ENCODE data around the gene CDK13. TPM values are rescaled to one million over a fixed set of nuclear protein-coding genes. Genes with fewer than 3 reads are reported as not detected.
"Not testable (repeated sequence)": the region's sequence is repeated elsewhere in the genome, so short reads cannot be mapped to it uniquely, and the experiment has no call there.

CDK13 gene
- total RNA-seq, 1 donor from 2014 or later: 60.0 TPM

DNA sequence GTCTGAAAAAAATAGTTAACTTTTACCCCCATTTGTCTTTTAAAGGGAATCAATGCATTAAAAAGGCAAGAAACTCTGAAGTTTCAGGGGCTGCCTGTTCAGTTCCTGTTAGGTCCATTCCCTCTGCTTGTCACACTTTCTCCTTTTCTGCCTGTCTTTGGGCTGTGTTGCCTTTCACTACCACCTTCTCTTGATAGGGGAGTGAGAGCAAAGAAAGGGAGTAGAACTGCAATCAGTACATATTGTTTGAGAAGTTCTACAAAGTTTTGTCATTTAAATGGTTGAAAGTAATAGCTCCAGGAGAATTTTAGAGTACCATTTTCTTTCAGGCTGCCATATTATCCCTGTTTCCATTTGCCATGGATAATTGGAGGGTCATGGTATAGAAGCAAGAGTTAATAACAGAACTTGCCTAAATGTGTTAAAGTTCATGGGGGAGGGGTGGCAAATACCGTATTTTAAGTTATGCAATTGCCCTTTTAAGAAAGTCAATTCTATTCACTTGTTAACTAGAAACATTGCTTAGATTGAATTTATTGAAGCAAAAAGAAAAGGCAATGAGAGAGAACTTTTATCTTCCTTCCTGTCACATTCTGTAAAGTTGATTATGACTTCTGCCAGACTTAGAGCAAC is 145.8 kb downstream of the CDK13 start:
- intact Hi-C loops (cut with micrococcal nuclease): no loop called here

DNA sequence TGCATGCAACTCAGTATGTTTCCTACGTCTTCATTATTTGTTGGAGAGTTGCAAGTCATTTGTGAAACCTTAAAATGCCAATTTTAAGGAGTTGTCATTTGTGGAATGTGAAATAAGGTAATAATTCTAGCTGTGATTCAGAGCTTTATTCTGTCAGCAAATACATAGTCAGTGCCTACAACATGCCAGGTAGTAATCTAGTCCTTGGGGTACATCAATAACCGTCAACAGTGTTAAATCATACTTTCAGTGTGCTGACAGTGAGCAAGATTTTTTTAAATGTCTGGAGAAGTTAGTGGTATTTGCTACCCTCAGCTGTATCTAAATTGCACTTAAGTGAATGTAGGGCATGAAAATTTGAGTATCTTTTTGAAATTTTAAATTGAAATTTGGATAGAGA is 147.7 kb downstream of the CDK13 start:
- intact Hi-C loops (cut with micrococcal nuclease): no loop called here

DNA sequence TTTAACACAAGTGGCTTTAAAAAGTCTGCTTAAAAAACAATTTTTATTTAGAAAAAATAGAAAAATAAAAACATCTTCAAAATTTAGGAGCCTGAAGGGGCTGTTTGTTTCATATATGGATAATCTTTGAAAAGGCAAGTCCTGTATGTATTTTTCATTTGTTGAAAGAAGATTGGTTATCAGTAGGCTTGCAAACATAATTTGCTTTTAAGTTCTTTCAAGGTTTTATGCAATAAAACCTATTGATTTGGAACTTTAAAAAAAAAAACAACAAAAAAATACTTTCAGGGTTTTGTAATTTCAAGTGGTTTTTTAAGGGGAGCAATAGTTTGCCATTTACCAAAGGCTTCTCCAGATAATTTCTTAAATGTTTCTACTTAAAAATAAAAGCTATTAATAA is 148.8 kb downstream of the CDK13 start:
- intact Hi-C loops (cut with micrococcal nuclease): no loop called here

DNA sequence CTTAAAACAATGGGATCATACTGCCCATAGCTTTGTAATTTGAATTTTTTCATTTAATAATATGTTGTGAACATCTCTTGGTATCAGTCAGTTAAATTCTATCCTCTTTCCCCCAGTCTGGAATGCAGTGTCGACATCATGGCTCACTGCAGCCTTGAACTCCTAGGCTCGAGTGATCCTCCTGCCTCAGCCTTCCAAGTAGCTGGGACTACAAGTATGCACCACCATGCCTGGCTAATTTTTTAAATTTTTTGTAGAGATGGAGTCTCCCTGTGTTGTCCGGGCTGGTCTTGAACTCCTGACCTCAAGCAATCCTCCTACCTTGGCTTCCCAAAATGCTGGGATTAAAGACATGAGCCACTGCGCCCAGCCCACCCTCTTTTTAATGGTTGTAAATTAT is 149.8 kb downstream of the CDK13 start:
- intact Hi-C loops (cut with micrococcal nuclease): no loop called here

DNA sequence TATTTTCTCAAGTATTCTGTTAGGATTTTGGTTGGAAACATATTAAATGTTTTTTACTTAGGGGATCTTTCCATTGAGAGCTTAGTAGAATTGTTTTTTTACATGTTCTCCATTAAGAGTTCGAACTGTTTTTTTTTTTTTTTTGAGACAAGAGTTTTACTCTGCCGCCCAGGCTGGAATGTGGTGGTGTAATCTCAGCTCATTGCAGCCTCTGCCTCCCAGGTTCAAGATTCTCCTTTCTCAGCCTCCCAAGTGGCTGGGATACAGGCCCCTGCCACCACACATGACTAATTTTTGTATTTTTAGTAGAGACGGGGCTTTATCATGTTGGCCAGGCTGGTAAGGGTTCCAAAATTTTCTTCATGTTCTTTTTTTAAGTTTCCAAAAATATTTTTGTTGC is 151.1 kb downstream of the CDK13 start:
- intact Hi-C loops (cut with micrococcal nuclease): no loop called here

DNA sequence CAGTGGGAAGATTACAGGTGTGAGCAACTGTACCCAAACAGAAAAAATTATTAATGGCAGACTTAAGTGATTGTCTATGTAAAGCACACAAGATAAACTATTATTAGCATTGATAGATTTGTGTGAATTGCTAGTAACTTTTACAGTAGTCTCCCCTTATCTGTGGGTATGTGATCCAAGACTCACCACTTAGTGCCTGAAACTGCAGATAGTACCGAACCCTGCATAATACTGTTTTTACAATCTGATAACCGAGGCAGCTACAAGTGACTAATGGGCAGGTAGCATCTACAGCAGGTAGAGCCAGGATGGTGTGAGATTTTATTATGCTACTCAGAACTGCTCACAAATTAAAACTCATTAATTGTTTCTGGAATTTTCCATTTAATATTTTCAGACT is 152.8 kb downstream of the CDK13 start:
- intact Hi-C loops (cut with micrococcal nuclease): no loop called here

DNA sequence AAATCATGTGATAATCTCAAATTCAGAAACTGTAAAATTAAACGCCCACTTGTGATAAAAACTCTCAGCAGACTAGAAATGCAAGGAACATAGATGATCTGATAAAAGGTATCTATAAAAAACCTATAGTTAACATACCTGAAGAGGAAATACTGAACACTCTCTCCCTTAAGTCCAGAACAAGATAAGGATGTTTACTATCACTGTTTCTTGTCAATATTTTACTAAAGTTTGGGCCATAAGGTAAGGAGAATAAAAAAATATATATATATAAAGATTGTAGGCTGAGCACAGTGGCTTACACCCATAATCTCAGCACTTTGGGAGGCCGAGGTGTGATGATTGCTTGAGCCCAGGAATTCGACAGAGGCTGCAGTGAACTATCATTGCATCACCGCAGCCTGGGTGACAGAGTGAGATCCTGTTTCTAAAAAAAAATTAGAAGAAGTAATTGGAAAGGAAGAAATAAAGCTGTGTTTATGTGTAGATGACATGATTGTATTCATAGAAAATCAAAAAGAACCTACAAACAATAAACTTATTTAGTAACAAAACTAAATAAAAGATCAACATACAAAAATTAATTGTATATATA is 155.9 kb downstream of the CDK13 start:
- intact Hi-C loops (cut with micrococcal nuclease): no loop called here

DNA sequence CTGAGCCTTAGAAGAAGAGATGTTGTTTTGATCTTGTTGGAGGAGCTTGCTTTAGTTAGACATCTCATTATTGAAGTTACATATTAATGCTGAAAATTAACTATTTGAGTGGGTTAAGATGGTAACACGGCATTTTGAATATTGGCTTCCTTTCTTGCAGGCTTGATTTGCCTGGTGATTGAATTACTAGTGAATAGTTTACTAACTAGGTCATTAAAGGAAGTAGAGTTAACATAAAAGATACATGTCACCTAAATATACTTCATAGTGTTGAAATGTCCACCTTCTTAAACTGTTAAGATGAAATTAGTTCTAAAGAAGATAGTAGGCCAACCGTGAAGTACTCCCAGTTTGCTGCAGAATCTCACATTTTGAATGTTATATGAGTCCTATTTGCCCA is 165.9 kb downstream of the CDK13 start:
- intact Hi-C loops (cut with micrococcal nuclease): no loop called here

DNA sequence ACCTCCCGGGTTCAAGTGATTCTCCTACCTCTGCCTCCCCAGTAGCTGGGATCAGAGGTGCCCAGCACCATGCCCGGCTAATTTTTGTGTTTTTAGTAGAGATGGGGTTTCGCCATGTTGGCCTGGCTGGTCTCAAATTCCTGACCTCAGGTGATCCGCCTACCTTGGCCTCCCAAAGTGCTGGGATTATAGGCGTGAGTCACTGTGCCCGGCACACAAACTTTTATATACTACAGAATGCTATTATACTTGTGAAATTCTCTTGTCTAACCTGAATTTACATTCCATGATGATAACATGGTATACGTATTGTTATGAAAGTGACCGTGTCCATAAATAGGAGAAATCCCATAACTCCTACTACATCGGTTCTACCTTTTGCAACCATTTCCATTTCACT is 167.1 kb downstream of the CDK13 start:
- intact Hi-C loops (cut with micrococcal nuclease): not testable (repeated sequence)

DNA sequence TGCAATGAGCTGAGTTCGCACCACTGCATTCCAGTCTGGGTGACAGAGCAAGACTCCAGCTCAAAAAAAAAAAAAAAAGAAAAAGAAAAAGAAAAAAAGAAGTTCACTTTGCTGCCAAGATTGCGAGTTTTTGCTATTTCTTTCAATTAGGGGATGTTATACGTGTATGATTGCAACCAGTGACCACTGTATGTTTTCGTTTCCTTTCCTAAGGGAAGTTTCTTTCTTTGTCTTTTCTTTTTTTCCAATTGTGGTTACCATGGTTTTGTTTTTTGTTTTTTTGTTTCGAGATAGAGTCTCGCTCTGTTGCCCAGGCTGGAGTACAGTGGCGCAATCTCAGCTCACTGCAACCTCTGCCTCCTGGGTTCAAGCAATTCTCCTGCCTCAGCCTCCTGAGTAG is 168.1 kb downstream of the CDK13 start:
- intact Hi-C loops (cut with micrococcal nuclease): not testable (repeated sequence)

DNA sequence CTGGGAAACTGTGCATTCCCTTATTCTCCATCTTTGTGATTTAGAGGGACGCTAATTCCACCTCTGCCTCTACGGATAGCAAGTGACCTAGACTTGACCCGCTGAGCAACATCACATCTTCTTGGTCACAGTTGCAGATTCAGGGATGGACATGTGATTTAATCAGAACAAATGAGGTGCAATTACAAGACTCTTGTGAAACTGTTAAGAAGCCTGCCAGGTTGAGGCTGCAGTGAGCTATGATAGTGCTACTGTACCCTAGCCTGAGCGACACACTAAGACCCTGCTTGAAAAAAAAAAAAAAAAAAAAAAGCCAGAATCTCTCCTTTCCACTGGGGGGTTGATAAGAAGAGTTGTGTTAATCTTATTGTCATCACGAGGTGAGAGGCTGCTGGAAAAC is 170.0 kb downstream of the CDK13 start:
- intact Hi-C loops (cut with micrococcal nuclease): no loop called here

DNA sequence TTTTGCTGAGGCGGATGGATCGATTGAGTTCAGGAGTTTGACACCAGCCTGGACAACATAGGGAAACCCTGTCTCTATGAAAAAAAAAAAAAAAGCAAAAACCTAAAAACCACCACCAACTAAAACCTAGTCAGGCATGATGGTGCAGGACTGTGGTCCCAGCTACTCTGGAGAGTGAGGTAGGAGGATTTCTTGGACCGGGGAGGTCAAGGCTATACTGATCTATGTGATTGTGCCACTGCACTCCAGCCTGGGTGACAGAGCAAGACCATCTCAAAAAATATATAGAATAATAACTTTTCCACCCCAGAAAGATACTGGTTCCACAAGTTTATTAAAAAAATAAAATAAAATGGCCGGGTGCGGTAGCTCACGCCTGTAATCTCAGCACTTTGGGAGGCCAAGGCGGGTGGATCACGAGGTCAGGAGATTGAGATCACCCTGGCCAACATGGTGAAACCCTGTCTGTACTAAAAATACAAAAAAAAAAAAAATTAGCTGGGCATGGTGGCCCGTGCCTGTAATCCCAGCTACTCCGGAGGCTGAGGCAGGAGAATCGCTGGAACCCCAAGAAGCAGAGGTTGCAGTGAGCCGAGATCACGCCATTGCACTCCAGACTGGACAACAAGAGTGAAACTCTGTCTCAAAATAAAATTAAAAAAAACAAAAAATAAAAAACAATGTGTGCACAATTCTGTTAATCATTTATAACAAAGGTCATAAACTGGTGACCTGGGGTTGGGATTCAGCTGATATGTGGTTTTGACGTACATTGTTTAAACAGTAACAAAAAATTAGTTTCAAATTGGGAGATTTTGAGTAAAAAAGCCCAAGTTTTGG is 172.3 kb downstream of the CDK13 start:
- intact Hi-C loops (cut with micrococcal nuclease): not testable (repeated sequence)

DNA sequence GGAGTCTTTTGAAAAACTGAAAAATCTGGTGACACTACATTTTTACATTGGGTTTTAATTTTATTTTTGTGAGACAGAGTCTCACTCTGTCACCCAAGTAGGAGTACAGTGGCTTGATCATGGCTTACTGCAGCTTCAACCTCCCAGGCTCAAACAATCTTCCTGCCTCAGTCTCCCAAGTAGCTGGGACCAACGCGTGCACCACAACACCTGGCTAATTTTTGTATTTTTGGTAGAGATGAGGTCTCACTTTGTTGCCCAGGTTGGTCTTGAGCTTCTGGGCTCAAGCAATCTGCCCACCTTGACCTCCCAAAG is 172.8 kb downstream of the CDK13 start:
- intact Hi-C loops (cut with micrococcal nuclease): no loop called here

DNA sequence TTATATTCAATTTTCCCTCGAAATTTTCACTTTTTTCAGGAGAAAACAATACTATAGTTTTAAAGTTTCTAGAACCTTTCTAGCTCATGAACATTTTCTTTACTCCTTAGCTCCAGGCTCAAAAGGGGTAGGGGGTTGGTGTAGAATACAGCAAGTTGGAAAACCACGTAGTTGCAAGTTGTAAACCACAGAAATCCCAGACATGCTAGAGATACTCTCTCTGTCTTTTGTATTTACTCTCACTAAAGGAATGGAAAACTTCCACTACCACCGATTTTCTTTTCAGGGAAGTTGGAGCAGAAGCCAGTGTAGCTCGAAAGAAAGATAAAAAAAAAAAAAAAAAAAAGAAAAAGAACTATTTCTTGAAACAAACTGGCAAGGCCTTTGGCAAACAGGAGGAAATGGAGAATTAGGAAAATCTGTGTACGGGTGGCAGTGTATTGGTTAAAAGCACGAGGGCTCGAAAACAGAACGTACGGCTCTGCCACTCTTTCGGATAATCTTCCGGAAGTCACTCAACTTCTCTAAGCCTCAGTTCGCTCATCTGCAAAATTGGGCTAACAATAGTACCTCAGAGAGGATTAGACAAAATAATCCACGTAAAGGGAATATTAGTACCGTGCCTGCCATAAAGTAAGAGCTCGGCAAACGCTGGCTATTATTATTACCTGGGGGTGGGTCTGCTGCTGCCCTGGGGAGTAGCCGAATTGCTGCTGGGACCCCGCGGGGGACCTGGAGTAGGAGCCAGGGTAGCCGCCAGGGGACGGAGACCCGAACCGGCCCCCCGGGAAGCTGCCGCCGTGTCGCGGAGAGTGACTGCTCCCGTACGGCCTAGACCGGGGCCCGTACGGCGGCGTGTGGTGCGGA is 183.7 kb downstream of the CDK13 start:
- intact Hi-C loops (cut with micrococcal nuclease): loop anchor here (1.0 to 5.0 kb wide), 8 partner anchors 184 to 1956 kb away; partner anchors contain the start of genes RALA, STARD3NL, VPS41 and YAE1

DNA sequence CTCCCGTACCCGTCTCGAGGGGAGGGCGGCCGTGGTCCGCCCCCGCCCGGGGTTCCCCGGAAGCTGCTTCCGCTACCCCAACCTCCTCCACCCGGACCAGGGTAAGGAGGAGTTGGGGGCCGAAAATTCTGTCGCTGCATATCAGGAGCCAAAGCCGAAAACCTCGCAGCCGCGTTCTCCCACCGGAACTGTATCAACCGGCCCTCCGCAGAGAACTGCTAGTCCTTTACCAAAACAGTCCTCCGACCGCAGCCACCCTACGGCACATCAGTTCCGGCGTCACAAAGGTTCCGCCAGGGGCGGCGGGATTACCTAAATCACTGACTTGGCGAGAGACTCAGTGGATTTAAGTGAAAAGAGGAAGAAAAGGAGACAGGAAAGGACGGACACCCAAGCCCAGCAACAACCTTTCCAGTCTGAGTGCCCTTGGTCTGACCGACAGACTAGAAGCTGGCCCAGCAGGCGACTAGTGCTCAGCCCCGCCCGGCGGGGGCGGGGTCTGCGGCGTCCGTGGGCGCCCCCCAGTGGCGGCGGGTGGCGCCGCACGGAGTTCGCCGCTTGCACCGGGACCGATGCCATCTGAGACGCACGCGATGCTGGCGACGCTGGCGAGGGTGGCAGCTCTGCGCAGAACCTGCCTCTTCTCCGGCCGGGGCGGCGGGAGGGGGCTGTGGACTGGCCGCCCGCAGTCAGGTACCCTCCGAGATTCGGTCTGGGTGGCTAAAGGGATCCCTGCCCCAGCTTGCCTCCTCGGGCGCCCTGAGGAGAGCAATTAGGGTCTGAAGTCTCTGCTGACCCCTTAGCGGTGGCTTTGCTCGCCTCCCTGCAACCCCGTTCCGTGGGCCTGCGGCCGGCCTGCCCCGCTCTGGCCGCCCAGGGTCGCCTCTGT is 184.6 kb downstream of the CDK13 start, which contains the start of the genes MPLKIP and SUGCT:
TSS of gene MPLKIP (minus strand) at position 195 of the 889 bp plus-strand sequence. CDS start at position 140, 55 bp downstream.
TSS of gene SUGCT (plus strand) at position 578 of the 889 bp plus-strand sequence.
- intact Hi-C loops (cut with micrococcal nuclease): loop anchor here (1.0 to 5.0 kb wide), 8 partner anchors 185 to 1957 kb away; partner anchors contain the start of genes RALA, STARD3NL, VPS41 and YAE1

DNA sequence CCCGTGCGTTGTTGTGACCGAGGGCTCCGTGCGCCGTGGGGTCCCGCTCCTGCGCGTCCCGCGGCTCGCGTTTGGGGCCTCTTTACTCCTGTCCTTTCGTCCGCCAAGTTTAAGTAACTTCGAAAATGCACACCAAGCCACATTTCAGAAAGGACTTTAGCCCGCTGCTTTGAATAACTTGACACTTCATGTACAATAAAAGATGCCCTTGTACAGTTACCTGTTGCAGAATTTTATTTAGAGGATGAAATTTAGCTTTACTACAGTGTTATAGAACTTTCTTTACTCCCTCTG is 185.2 kb downstream of the CDK13 start:
- intact Hi-C loops (cut with micrococcal nuclease): loop anchor here (2.0 kb wide), 1 partner anchor 568 kb away; the partner anchor contains the start of gene YAE1

DNA sequence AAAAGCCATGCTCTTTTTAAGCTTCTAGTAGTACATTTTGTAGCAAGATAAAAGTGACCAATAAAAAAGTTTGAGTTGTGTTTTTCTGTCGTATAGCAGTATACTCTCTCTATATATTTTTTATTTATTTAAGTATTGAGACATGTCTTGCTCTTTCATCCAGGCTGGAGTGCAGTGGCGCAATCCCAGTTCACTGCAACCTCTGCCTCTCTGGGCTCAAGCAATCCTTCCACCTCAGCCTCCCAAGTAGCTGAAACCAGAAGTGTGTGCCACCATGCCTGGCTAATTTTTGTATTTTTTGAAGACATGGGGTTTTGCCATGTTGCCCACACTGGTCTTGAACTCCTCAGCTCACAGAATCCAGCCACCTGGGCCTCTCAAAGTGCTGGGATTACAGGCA is 187.5 kb downstream of the CDK13 start:
- intact Hi-C loops (cut with micrococcal nuclease): no loop called here

DNA sequence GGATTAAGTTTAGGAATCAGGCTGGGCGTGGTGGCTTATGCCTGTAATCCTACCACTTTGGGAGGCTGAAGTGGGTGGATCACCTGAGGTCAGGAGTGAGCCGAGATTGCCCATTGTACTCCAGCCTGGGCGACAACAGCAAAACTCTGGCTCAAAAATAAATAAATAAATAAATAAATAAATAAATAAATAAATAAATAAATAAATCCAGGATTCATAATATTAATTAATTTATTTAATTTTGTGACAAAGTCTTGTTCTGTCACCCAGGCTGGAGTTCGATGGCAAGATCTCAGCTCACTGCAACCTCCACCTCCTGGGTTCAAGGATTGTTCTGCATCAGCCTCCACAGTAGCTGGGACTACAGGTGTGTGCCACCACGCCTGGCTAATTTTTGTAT is 188.9 kb downstream of the CDK13 start:
- intact Hi-C loops (cut with micrococcal nuclease): no loop called here

DNA sequence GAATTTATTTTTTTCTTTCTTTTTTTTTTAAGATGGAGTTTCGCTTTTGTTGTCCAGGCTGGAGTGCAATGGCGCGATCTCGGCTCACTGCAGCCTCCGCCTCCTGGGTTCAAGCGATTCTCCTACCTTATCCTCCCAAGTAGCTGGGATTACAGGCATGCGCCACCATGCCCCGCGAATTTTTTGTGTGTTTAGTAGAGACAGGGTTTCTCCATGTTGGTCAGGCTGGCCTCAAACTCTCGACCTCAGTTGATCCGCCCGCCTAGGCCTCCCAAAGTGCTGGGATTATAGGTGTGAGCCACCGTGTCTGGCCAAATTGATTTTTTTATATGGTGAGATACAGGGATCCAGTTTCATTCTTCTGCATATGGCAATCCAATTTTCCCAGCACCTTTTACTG is 189.8 kb downstream of the CDK13 start:
- intact Hi-C loops (cut with micrococcal nuclease): not testable (repeated sequence)

DNA sequence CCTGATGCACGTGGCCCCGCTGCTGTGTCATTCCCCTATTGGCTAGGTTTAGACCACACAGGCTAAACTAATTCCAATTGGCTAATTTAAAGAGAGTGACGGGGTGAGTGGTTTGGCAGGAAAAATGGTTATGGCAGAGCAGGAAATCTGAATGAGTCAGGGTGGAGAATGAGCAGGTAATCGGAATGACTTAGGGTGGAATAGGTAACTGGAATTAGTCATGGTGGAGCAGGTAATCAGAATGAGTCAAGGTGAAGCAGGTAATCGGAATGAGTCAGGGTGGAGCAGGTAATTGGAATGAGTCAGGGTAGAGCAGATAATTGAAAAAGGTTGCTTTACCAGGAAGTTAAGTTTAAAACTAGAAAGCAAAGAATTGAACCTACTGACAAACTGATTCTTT is 191.9 kb downstream of the CDK13 start:
- intact Hi-C loops (cut with micrococcal nuclease): not testable (repeated sequence)
